GM12875 (cell line): ENCODE data around the gene SLMAP.

ENCODE experiments used
- H3K4me3 ChIP-seq: one replicate; pipeline ENCODE4 v1.5.1; 2011; ENCODE audit warnings: low read depth, low read length, control low read depth
- CTCF ChIP-seq: IDR thresholded peaks from 2 replicates; pipeline ENCODE4 v1.5.1; 2011; ENCODE audit warnings: low read depth, mild to moderate bottlenecking, control low read depth, inconsistent platforms, low read length, moderate library complexity, borderline replicate concordance; ENCODE audit not compliant: insufficient read depth

Gene SLMAP

GRCh38 chr3:57768595-57768994 lies 12.5 kb downstream of the SLMAP start:
- no peak overlapping the region for H3K4me3 ChIP-seq
- TF ChIP-seq CTCF, result no peak

GRCh38 chr3:57770009-57770827 lies 14.1 kb downstream of the SLMAP start:
- no peak overlapping the region for H3K4me3 ChIP-seq
- TF ChIP-seq CTCF, result no peak

- no peak for TF ChIP-seq CTCF
- no peak overlapping the region for H3K4me3 ChIP-seq
Observed at GRCh38 chr3:57772251-57772650, 16.1 kb downstream of the SLMAP start.

GRCh38 chr3:57777774-57778173 lies 21.7 kb downstream of the SLMAP start:
- no peak for TF ChIP-seq CTCF
- no peak overlapping the region for H3K4me3 ChIP-seq

GRCh38 chr3:57778494-57778893 lies 22.4 kb downstream of the SLMAP start:
- no peak overlapping the region for H3K4me3 ChIP-seq
- TF ChIP-seq CTCF, result no peak

GRCh38 chr3:57779666-57780065 lies 23.6 kb downstream of the SLMAP start:
- no peak for TF ChIP-seq CTCF
- H3K4me3 ChIP-seq, result no peak overlapping the region

- TF ChIP-seq CTCF, result no peak
- H3K4me3 ChIP-seq, result no peak overlapping the region
Observed at GRCh38 chr3:57783186-57784088, 27.3 kb downstream of the SLMAP start.
